Mesendoderm (in vitro differentiated cells): Measurements from ENCODE around the gene ANKDD1B.
"Not testable (repeated sequence)": the region's sequence is repeated elsewhere in the genome, so short reads cannot be mapped to it uniquely, and the experiment has no call there.

Source experiments
- DNase-seq: peaks from one replicate; pipeline ENCODE4 v3.0.0; 2013
- H2AK5ac ChIP-seq: 2 replicates; pipeline ENCODE4 v1.6.1; 2013; ENCODE audit warnings: low read length, inconsistent platforms
- H2BK120ac ChIP-seq: 2 replicates; pipeline ENCODE4 v1.6.1; 2013; ENCODE audit warnings: low read depth, mild to moderate bottlenecking, low read length, moderate library complexity, mixed read lengths
- H2BK15ac ChIP-seq: replicated peaks from 2 replicates; pipeline ENCODE4 v1.6.1; 2013; ENCODE audit warnings: low read depth, mild to moderate bottlenecking, moderate library complexity
- H2BK5ac ChIP-seq: 2 replicates; pipeline ENCODE4 v1.6.1; 2013; ENCODE audit warnings: low read length, inconsistent platforms
- H3K18ac ChIP-seq: 2 replicates; pipeline ENCODE4 v1.6.1; 2013; ENCODE audit warnings: mild to moderate bottlenecking, low read length, mixed read lengths
- H3K23ac ChIP-seq: one replicate; pipeline ENCODE4 v1.6.1; 2013; ENCODE audit warnings: low read length
- H3K27ac ChIP-seq: 2 replicates; pipeline ENCODE4 v1.5.1; 2013; ENCODE audit warnings: low read depth, mild to moderate bottlenecking, inconsistent platforms, low read length, moderate library complexity
- H3K27me3 ChIP-seq: 2 replicates; pipeline ENCODE4 v1.6.1; 2013; ENCODE audit warnings: low read length, control low read depth, mild to moderate bottlenecking, inconsistent platforms; ENCODE audit not compliant: insufficient read depth, poor library complexity
- H3K36me3 ChIP-seq: 2 replicates; pipeline ENCODE4 v1.6.1; 2013; ENCODE audit warnings: low read length, inconsistent platforms; ENCODE audit not compliant: control insufficient read depth, insufficient read depth
- H3K4ac ChIP-seq: one replicate; pipeline ENCODE4 v1.6.1; 2013; ENCODE audit warnings: low read depth, mild to moderate bottlenecking, low read length, moderate library complexity
- H3K4me1 ChIP-seq: 2 replicates; pipeline ENCODE4 v1.6.1; 2013; ENCODE audit warnings: low read depth, low read length, inconsistent platforms; ENCODE audit not compliant: control insufficient read depth
- H3K4me2 ChIP-seq: 2 replicates; pipeline ENCODE4 v1.6.1; 2013; ENCODE audit warnings: low read length
- H3K4me3 ChIP-seq: 2 replicates; pipeline ENCODE4 v1.5.1; 2013; ENCODE audit warnings: mild to moderate bottlenecking, low read length
- H3K56ac ChIP-seq: one replicate; pipeline ENCODE4 v1.6.1; 2013; ENCODE audit warnings: low read length
- H3K79me1 ChIP-seq: 2 replicates; pipeline ENCODE4 v1.6.1; 2013; ENCODE audit warnings: low read length, inconsistent platforms
- H3K79me2 ChIP-seq: 2 replicates; pipeline ENCODE4 v1.6.1; 2013; ENCODE audit warnings: mild to moderate bottlenecking, low read length; ENCODE audit not compliant: control insufficient read depth, insufficient read depth
- H3K9ac ChIP-seq: 2 replicates; pipeline ENCODE4 v1.6.1; 2013; ENCODE audit warnings: low read length, inconsistent platforms
- H4K5ac ChIP-seq: one replicate; pipeline ENCODE4 v1.6.1; 2013; ENCODE audit warnings: low read length
- H4K8ac ChIP-seq: one replicate; pipeline ENCODE4 v1.6.1; 2013; ENCODE audit warnings: low read depth, mild to moderate bottlenecking, control low read depth, low read length, moderate library complexity
- WGBS: extraction: QIAGEN DNeasy Blood & Tissue Kit; methylation state at CpG from one replicate; pipeline ENCODE4 v1.1.7; 2013; ENCODE audit warnings: low lambda C conversion rate, missing lambda C conversion rate; ENCODE audit not compliant: insufficient coverage; ENCODE audit errors: extremely low coverage; 5-methylcytosine and 5-hydroxymethylcytosine counted together

The ANKDD1B gene

GRCh38 chr5:75610201-75610600 is 1.1 kb upstream of the ANKDD1B start:
- Histone ChIP-seq H3K4ac (no peak overlapping the region), H2BK5ac (no peak overlapping the region), H3K79me2 (no peaks in the 10 kb centered on the region), H3K4me1 (peaks cover 7% of the 10 kb centered on the region), H3K18ac (no peak overlapping the region), H3K27me3 (no peaks in the 10 kb centered on the region), H3K4me3 (no peak overlapping the region), H3K23ac (no peak overlapping the region), H3K36me3 (no peaks in the 10 kb centered on the region), H3K9ac (no peak overlapping the region), H3K56ac (peak overlapping the region; percentile 7), H3K79me1 (no peaks in the 10 kb centered on the region), H4K5ac (no peak overlapping the region), H2AK5ac (no peak overlapping the region), H2BK15ac (no peak overlapping the region), H3K4me2 (no peak overlapping the region), H3K27ac (no peak overlapping the region), H4K8ac (no peak overlapping the region), H2BK120ac (no peak overlapping the region)
- WGBS, result no CpG with 5 or more reads among the region's 5 CpGs
- peak; percentile 83 for DNase-seq

DNA sequence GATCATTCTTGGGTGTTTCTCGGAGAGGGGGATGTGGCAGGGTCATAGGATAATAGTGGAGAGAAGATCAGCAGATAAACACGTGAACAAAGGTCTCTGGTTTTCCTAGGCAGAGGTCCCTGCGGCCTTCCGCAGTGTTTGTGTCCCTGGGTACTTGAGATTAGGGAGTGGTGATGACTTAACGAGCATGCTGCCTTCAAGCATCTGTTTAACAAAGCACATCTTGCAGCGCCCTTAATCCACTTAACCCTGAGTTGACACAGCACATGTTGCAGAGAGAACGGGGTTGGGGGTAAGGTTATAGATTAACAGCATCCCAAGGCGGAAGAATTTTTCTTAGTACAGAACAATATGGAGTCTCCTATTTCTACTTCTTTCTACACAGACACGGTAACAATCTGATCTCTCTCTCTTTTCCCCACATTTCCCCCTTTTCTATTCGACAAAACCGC is 368 bp upstream of the ANKDD1B start:
- DNase-seq, result peak; percentile 87
- H3K4me1 ChIP-seq, H3K4me3 ChIP-seq: not testable (repeated sequence)

GRCh38 chr5:75612226-75612569 is 945 bp downstream of the ANKDD1B start:
- no CpG with 5 or more reads among the region's 12 CpGs for WGBS
- Histone ChIP-seq H3K27ac (no peak overlapping the region), H3K4me3 (no peak overlapping the region)

More for the DNA sequence above, 368 bp upstream of the ANKDD1B start:
- Histone ChIP-seq H3K9ac (peak overlapping the region; percentile 78), H3K56ac (peak overlapping the region; percentile 93), H3K27ac (peak overlapping the region; percentile 85), H3K4me2 (peak overlapping the region; percentile 65)
- not testable (repeated sequence) for H2AK5ac ChIP-seq, H2BK5ac ChIP-seq, H2BK120ac ChIP-seq, H2BK15ac ChIP-seq, H4K8ac ChIP-seq, H4K5ac ChIP-seq, H3K23ac ChIP-seq, H3K18ac ChIP-seq, H3K4ac ChIP-seq, H3K79me2 ChIP-seq, H3K36me3 ChIP-seq, H3K79me1 ChIP-seq, H3K27me3 ChIP-seq
- WGBS, result no CpG with 5 or more reads among the region's 11 CpGs

DNA sequence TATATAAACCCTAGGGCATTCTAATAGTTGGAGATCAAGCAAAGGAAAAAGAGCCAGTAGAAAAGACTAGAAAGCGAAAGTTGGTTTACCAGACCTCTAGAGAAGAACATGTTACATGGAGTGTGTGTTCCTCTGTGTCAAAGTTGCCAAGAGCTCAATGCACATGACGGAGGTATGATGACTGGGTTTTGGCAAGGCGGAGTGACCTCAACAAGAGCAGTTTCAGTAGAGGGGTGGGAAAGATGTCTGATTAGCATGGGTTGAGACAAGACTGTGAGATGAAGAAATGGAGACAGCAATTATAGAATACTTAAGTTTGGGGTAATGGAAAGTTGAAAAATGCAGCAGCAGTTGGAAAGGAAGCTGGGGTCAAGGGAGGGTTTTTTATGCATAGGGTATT is 1.6 kb downstream of the ANKDD1B start:
- H3K4me3 ChIP-seq, result no peak overlapping the region
- no peak overlapping the region for H2BK15ac ChIP-seq
- H3K4ac ChIP-seq, result no peak overlapping the region
- no peak overlapping the region for H3K4me2 ChIP-seq
- no peak overlapping the region for H4K8ac ChIP-seq
- peak overlapping the region; percentile 87 for H2AK5ac ChIP-seq
- WGBS, result no CpG with 5 or more reads among the region's 3 CpGs
- H3K56ac ChIP-seq, result no peak overlapping the region
- H3K36me3 ChIP-seq, result no peaks in the 10 kb centered on the region
- H2BK5ac ChIP-seq, result no peak overlapping the region
- no peak overlapping the region for H3K23ac ChIP-seq
- no peaks in the 10 kb centered on the region for H3K79me2 ChIP-seq
- H3K4me1 ChIP-seq, result peaks cover 2% of the 10 kb centered on the region
- no peak overlapping the region for H2BK120ac ChIP-seq
- H3K18ac ChIP-seq, result no peak overlapping the region
- no peaks in the 10 kb centered on the region for H3K27me3 ChIP-seq
- no peak for DNase-seq
- H3K27ac ChIP-seq, result no peak overlapping the region
- H3K79me1 ChIP-seq, result no peaks in the 10 kb centered on the region
- H4K5ac ChIP-seq, result no peak overlapping the region
- no peak overlapping the region for H3K9ac ChIP-seq

More at GRCh38 chr5:75612226-75612569, 945 bp downstream of the ANKDD1B start:
- Histone ChIP-seq H3K79me2 (no peaks in the 10 kb centered on the region), H2AK5ac (no peak overlapping the region), H3K23ac (no peak overlapping the region), H3K36me3 (no peaks in the 10 kb centered on the region), H4K8ac (no peak overlapping the region), H2BK15ac (no peak overlapping the region), H2BK120ac (no peak overlapping the region), H4K5ac (no peak overlapping the region), H3K9ac (peak overlapping the region; percentile 78), H3K18ac (no peak overlapping the region), H3K4ac (no peak overlapping the region), H3K79me1 (no peaks in the 10 kb centered on the region), H2BK5ac (no peak overlapping the region), H3K4me1 (peaks cover 2% of the 10 kb centered on the region), H3K56ac (no peak overlapping the region), H3K4me2 (no peak overlapping the region), H3K27me3 (no peaks in the 10 kb centered on the region)
- DNase-seq, result peak; percentile 53

GRCh38 chr5:75614176-75614575 is 2.9 kb downstream of the ANKDD1B start:
- Histone ChIP-seq H2AK5ac (no peak overlapping the region), H3K36me3 (no peaks in the 10 kb centered on the region), H3K79me2 (no peaks in the 10 kb centered on the region), H2BK15ac (no peak overlapping the region), H3K79me1 (no peaks in the 10 kb centered on the region), H3K56ac (no peak overlapping the region), H3K4me1 (peaks cover 2% of the 10 kb centered on the region), H3K27ac (no peak overlapping the region), H3K9ac (no peak overlapping the region), H3K4me2 (no peak overlapping the region), H3K18ac (no peak overlapping the region), H3K23ac (no peak overlapping the region), H3K4me3 (no peak overlapping the region), H4K8ac (no peak overlapping the region), H2BK120ac (no peak overlapping the region), H4K5ac (no peak overlapping the region), H2BK5ac (no peak overlapping the region), H3K27me3 (no peaks in the 10 kb centered on the region), H3K4ac (no peak overlapping the region)
- no CpG with 5 or more reads among the region's 1 CpG for WGBS
- DNase-seq, result no peak

- no peak overlapping the region for H2BK15ac ChIP-seq
- H3K56ac ChIP-seq, result no peak overlapping the region
- no peaks in the 10 kb centered on the region for H3K79me2 ChIP-seq
- WGBS, result no CpG with 5 or more reads among the region's 4 CpGs
- no peak overlapping the region for H3K18ac ChIP-seq
- peak; percentile 62 for DNase-seq
- H4K5ac ChIP-seq, result no peak overlapping the region
- no peak overlapping the region for H3K4ac ChIP-seq
- H3K36me3 ChIP-seq, result no peaks in the 10 kb centered on the region
- H4K8ac ChIP-seq, result no peak overlapping the region
- no peak overlapping the region for H2BK5ac ChIP-seq
- H3K4me2 ChIP-seq, result no peak overlapping the region
- H3K27ac ChIP-seq, result no peak overlapping the region
- H3K9ac ChIP-seq, result no peak overlapping the region
- no peaks in the 10 kb centered on the region for H3K27me3 ChIP-seq
- no peaks in the 10 kb centered on the region for H3K79me1 ChIP-seq
- no peak overlapping the region for H2BK120ac ChIP-seq
- no peak overlapping the region for H3K23ac ChIP-seq
- H3K4me3 ChIP-seq, result no peak overlapping the region
- no peaks in the 10 kb centered on the region for H3K4me1 ChIP-seq
- no peak overlapping the region for H2AK5ac ChIP-seq
Observed at GRCh38 chr5:75616371-75616881, 5.2 kb downstream of the ANKDD1B start.
